Astrocyte of the cerebellum (primary cell): ENCODE data around the gene CDHR1.
"Not testable (repeated sequence)": the region's sequence is repeated elsewhere in the genome, so short reads cannot be mapped to it uniquely, and the experiment has no call there.

Experiments used
- DNase-seq: peaks from one replicate; pipeline ENCODE4 v3.0.0-alpha.2; 2011; ENCODE audit warnings: low read depth
- H3K4me3 ChIP-seq: 2 replicates; pipeline ENCODE4 v1.5.1; 2011; ENCODE audit warnings: mild to moderate bottlenecking, low read depth, low read length, moderate library complexity
- in situ Hi-C: cut with HindIII; loops from 2 replicates; pipeline ENCODE4 v1.10.0; 2017; ENCODE audit warnings: low sequenced_read_pairs
- TF ChIP-seq, protein P1 (sequence below): IDR thresholded peaks from 2 replicates; pipeline ENCODE4 v1.5.1; 2012; ENCODE audit warnings: low read length, low read depth, moderate library complexity, mild to moderate bottlenecking; ENCODE audit errors: missing control alignments

Gene CDHR1

DNA sequence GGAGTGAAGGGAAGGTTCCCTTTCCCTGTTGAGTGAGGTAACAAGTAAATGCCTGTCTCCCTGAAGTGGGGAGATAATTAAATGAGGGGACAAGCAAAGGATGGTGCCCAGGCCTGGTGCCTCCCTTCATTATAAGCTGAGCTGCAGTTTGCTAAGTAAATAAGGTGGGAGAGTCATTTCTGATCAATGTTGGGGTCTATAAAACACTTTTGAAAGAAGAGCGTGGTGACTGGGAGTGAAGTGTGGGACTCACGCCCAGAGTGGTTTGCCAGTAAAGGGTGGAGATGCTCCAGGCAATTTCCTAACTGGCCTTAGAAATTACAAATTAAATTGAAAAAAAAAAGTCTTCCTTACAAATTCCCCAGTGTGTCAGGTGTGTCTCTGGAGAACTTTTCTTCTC, 30.3 kb upstream of the CDHR1 start:
- TF ChIP-seq, protein P1, sequence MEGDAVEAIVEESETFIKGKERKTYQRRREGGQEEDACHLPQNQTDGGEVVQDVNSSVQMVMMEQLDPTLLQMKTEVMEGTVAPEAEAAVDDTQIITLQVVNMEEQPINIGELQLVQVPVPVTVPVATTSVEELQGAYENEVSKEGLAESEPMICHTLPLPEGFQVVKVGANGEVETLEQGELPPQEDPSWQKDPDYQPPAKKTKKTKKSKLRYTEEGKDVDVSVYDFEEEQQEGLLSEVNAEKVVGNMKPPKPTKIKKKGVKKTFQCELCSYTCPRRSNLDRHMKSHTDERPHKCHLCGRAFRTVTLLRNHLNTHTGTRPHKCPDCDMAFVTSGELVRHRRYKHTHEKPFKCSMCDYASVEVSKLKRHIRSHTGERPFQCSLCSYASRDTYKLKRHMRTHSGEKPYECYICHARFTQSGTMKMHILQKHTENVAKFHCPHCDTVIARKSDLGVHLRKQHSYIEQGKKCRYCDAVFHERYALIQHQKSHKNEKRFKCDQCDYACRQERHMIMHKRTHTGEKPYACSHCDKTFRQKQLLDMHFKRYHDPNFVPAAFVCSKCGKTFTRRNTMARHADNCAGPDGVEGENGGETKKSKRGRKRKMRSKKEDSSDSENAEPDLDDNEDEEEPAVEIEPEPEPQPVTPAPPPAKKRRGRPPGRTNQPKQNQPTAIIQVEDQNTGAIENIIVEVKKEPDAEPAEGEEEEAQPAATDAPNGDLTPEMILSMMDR = no peak
- in situ Hi-C loops = no loop called here
- H3K4me3 ChIP-seq = no peak overlapping the region
- DNase-seq = no peak

DNA sequence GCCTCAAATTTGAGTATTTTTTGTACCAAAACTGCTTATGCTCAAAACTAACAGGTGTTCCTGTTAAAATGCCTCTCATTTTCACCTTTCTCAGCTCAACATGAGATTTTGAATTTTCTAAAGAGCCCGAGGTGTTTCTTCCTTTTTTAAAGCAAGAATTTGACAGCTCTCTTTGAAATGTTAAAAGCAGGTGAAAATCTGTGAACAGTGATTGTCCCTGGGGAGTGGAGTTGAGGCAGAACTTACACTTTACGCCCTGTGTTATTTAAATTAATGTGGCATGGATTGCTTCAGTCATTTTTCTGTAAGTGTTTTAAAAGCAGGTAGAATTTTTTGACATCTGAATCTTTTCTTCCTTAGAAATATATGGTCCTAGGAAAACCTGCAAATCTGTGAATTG, 29.9 kb upstream of the CDHR1 start:
- in situ Hi-C loops = no loop called here
- no peak overlapping the region for H3K4me3 ChIP-seq
- DNase-seq = no peak
- TF ChIP-seq, protein P1 = no peak

DNA sequence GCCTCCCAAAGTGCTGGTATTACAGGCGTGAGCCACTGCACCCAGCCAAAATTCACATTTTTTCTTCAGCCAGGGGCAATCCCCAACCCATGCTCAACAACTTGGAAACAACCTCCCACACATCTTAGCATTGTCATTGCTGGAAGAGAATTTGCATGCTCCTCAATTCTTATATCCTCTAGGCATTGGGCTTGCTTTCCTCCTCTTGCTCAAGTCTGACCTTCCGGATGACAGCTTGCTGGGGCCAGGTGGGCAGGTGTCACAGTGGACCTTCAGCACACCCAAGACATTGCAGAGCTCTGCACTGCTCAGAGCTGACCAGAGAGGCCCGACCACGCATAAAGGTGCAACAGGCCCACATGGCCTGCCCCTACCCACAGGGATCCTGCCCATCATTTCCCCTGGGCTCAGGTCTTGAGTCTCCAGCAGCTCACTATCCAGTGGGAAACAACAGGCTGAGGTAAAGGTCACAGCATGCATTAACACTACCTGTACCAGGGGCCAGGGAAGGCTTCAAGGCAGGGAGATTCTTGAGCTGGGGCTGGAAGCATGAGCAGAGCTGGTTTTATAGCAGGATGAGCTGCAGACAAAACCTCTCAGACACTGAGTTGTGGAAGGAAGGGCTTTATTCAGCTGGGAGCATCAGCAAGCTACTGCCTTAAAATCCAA, 27.6 kb upstream of the CDHR1 start:
- in situ Hi-C loops = no loop called here
- DNase-seq = no peak
- TF ChIP-seq, protein P1 = no peak
- no peak overlapping the region for H3K4me3 ChIP-seq

DNA sequence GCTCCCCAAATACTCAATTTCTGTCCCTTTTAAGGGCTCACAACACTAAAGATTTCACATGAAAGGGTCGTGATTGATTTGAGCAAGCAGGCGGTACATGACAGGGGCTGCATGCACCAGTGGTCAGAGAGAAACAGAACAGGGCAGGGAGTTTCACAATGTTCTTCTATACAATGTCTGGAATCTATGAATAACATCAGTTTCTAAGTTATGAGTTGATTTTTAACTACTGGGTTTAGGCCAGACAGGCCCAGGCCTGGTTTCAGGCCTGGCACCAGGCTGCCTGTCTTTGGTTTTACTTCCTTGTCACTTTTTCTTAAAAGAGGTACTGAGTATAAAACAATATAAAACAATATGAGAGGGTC, 27.1 kb upstream of the CDHR1 start:
- DNase-seq, H3K4me3 ChIP-seq, in situ Hi-C loops: not testable (repeated sequence)

DNA sequence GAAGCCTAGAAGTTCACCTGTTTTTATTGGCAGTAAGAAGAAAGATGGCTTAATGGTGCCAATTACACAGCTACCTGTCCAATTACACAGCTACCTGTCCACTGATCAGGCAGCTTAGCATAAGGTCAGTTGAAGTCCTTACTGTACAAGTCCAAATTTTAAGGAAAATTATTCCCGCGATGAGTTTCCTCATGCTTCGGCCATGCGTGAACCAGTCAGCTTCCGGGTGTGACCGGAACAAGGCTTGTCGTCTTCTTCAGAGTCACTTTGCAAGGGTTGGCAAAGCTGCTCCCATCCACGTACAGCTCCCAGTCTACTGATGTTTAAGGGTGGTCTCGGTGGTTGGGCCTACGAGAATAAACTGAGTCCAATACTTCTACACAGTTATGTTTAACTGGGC, 26.0 kb upstream of the CDHR1 start:
- H3K4me3 ChIP-seq, DNase-seq, in situ Hi-C loops: not testable (repeated sequence)

DNA sequence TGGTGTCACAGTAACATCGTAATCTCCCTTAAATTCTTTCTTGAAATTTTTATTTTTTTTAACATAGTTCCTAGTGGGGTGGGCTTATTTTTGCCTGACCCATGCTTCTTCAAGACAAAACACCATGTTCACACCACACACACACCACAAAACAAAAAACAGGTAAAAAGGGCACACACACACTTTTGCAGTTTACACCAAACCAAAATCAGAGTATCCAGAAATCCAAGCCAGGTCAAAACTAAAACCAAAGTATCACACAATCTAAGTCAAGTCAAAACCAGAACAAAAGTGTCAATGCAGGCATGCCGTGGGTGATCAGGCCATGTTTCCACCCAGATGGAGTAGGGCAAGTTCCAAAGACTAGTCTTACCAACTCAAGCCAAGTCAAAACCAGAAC, 23.1 kb upstream of the CDHR1 start:
- DNase-seq, in situ Hi-C loops, H3K4me3 ChIP-seq: not testable (repeated sequence)

DNA sequence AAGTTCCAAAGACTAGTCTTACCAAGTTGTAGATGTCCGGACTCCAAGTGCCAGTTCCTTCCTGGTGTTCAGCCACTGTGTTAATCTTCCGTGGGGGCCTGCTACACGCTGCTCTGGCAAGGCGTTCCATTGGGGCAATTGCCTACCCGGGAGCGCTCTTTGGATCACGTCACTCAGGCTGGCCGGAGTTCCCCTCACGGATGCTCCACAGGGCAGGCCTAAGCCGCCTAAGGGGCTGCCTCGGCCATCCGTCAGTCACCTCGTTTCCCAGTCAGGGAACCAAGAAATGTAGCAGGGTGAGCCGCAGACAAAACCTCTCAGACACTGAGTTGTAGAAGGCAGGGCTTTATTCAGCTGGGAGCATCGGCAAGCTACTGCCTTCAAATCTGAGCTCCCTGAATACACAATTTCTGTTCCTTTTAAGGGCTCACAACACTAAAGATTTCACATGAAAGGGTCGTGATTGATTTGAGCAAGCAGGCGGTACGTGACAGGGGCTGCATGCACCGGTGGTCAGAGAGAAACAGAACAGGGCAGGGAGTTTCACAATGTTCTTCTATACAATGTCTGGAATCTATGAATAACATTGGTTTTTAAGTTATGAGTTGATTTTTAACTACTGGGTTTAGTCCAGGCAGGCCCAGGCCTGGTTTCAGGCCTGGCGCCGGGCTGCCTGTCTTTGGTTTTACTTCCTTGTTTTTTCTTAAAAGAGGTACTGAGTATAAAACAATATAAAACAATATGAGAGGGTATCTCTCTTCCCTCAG, 22.5 kb upstream of the CDHR1 start:
- DNase-seq = not testable (repeated sequence)

DNA sequence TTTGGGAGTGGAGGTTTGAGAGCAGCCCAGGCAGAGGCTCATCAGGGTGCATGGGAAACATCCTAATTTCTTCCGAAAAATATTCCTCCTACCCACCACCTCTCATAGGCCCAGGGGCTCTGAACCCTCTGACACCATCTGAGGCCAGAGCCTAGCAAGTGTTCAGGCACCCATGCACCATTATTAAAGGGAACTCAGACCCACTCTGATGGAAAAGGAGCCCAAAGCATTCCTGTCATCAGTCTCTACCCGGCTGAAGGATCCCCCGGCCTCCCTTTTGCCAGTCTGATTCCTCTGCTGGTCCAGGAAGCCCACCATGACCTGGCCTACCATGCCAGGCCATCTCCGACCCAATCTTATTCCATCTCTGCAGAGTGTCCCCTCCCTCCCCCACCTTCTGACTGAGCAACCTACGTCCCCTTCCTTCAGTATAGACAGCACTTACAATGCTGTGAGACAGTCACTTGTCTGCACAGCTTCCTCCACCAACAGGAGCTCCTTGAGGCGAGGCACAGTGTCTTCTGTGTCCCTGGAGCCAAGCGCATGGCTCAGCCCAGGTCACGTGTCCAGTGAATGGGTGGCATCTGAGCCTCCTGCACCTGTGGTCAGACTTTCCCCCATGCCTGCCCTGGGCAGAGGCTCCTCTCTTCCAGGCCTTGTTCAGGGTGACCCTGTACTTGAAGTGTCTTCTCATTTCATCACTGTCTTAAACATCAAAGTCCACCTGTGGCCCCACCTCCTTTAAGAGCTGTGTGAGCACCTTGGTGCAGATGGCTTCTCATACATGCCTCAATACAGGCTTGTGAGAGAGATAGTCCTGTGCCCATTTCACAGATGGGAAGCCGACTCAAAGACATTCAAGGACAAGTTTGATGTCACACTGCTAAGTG, 21.6 kb upstream of the CDHR1 start:
- TF ChIP-seq, protein P1 = no peak
- no peak overlapping the region for H3K4me3 ChIP-seq
- DNase-seq = no peak
- in situ Hi-C loops = no loop called here

More for the DNA sequence above, 22.5 kb upstream of the CDHR1 start:
- in situ Hi-C loops, H3K4me3 ChIP-seq: not testable (repeated sequence)
